SK-N-SH treated with all-trans-retinoic acid at 6 μM for 48 hours (cell line): Measurements from ENCODE around the gene PAK2.

Experiments used
- ATAC-seq: fragments of 200-7000 bp; cut with Tn5 transposase; 3 replicates; pipeline ENCODE4 v1.9.1; 2020; ENCODE audit warnings: mild to moderate bottlenecking, moderate library complexity
- ARNTL ChIP-seq: fragments of 450-650 bp; formaldehyde crosslinking; IDR thresholded peaks from 2 replicates; pipeline ENCODE4 v1.5.0; 2020; ENCODE audit warnings: low read depth, mild to moderate bottlenecking, moderate library complexity, borderline replicate concordance
- BACH2 ChIP-seq: fragments of 250-450 bp; sonication (Bioruptor Pico); IDR thresholded peaks from 2 replicates; pipeline ENCODE4 v1.9.0; 2021; ENCODE audit warnings: mild to moderate bottlenecking, borderline replicate concordance
- CSDC2 ChIP-seq: fragments of 250-450 bp; sonication (Bioruptor Pico); IDR thresholded peaks from 2 replicates; pipeline ENCODE4 v1.5.0; 2020; ENCODE audit warnings: mild to moderate bottlenecking, moderate library complexity
- ESRRG ChIP-seq: fragments of 250-450 bp; sonication (Bioruptor Pico); IDR thresholded peaks from 2 replicates; pipeline ENCODE4 v1.6.1; 2021; ENCODE audit warnings: mild to moderate bottlenecking
- GLIS3 ChIP-seq: fragments of 250-450 bp; sonication (Bioruptor Pico); IDR thresholded peaks from 2 replicates; pipeline ENCODE4 v1.5.0; 2020; ENCODE audit warnings: mild to moderate bottlenecking, moderate library complexity
- OSR1 ChIP-seq: fragments of 250-450 bp; sonication (Bioruptor Pico); IDR thresholded peaks from 2 replicates; pipeline ENCODE4 v1.8.0; 2022; ENCODE audit warnings: moderate library complexity, mild to moderate bottlenecking, inconsistent platforms
- PPARA ChIP-seq: fragments of 250-450 bp; sonication (Bioruptor Pico); IDR thresholded peaks from 2 replicates; pipeline ENCODE4 v1.5.0; 2020; ENCODE audit warnings: mild to moderate bottlenecking, borderline replicate concordance
- RARB ChIP-seq: fragments of 250-450 bp; sonication (Bioruptor Pico); IDR thresholded peaks from 2 replicates; pipeline ENCODE4 v1.8.0; 2021; ENCODE audit warnings: mild to moderate bottlenecking, moderate library complexity
- SNAI2 ChIP-seq: fragments of 250-450 bp; sonication (Bioruptor Pico); IDR thresholded peaks from 2 replicates; pipeline ENCODE4 v1.5.0; 2020; ENCODE audit warnings: mild to moderate bottlenecking, moderate library complexity
- TCF4 ChIP-seq: fragments of 250-450 bp; sonication (Bioruptor Pico); IDR thresholded peaks from 2 replicates; pipeline ENCODE4 v1.8.0; 2021; ENCODE audit warnings: mild to moderate bottlenecking, moderate library complexity, borderline replicate concordance
- TOX ChIP-seq: fragments of 250-450 bp; sonication (Bioruptor Pico); IDR thresholded peaks from 2 replicates; pipeline ENCODE4 v1.8.0; 2021; ENCODE audit warnings: mild to moderate bottlenecking, moderate library complexity, borderline replicate concordance
- ZC3H10 ChIP-seq: fragments of 250-450 bp; sonication (Bioruptor Pico); IDR thresholded peaks from 2 replicates; pipeline ENCODE4 v1.5.1; 2021; ENCODE audit warnings: mild to moderate bottlenecking, moderate library complexity
- ZFP3 ChIP-seq: fragments of 250-450 bp; sonication (Bioruptor Pico); IDR thresholded peaks from 2 replicates; pipeline ENCODE4 v1.5.0; 2020; ENCODE audit warnings: mild to moderate bottlenecking, moderate library complexity
- ZFP30 ChIP-seq: fragments of 450-650 bp; formaldehyde crosslinking; IDR thresholded peaks from 2 replicates; pipeline ENCODE4 v1.5.0; 2022; ENCODE audit warnings: mild to moderate bottlenecking, moderate library complexity
- ZNF70 ChIP-seq: fragments of 450-650 bp; formaldehyde crosslinking; IDR thresholded peaks from 2 replicates; pipeline ENCODE4 v1.5.0; 2020; ENCODE audit warnings: mild to moderate bottlenecking, moderate library complexity
- ZNF8 ChIP-seq: fragments of 450-650 bp; formaldehyde crosslinking; IDR thresholded peaks from 2 replicates; pipeline ENCODE4 v1.5.0; 2020; ENCODE audit warnings: mild to moderate bottlenecking, moderate library complexity
- TF ChIP-seq, protein P1 (sequence below): fragments of 250-450 bp; sonication (Bioruptor Pico); IDR thresholded peaks from 2 replicates; pipeline ENCODE4 v1.5.1; 2021; ENCODE audit warnings: mild to moderate bottlenecking, moderate library complexity
- TF ChIP-seq, protein P2 (sequence below): fragments of 250-450 bp; sonication (Bioruptor Pico); IDR thresholded peaks from 2 replicates; pipeline ENCODE4 v1.8.0; 2021; ENCODE audit warnings: low read depth, mild to moderate bottlenecking, moderate library complexity, borderline replicate concordance
- TF ChIP-seq, protein P3 (sequence below): fragments of 250-450 bp; sonication (Bioruptor Pico); IDR thresholded peaks from 2 replicates; pipeline ENCODE4 v1.5.0; 2020; ENCODE audit warnings: mild to moderate bottlenecking, moderate library complexity
- TF ChIP-seq, protein P4 (sequence below): fragments of 250-450 bp; sonication (Bioruptor Pico); IDR thresholded peaks from 2 replicates; pipeline ENCODE4 v1.5.1; 2020; ENCODE audit warnings: low read depth, mild to moderate bottlenecking, moderate library complexity
- TF ChIP-seq, protein P5 (sequence below): fragments of 250-450 bp; sonication (Bioruptor Pico); IDR thresholded peaks from 2 replicates; pipeline ENCODE4 v1.8.0; 2020; ENCODE audit warnings: mild to moderate bottlenecking, moderate library complexity, borderline replicate concordance

The PAK2 gene

DNA sequence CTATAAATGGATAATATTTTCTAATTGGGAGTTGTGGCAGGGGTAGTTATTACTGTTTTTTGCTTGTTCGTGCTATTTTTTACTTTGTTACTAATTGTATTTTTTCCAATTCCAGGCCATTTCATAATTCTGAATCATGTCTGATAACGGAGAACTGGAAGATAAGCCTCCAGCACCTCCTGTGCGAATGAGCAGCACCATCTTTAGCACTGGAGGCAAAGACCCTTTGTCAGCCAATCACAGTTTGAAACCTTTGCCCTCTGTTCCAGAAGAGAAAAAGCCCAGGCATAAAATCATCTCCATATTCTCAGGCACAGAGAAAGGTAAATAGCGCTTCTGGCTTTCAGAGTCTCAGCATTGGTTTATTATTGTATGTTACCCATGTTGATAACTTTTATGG lies 42.9 kb downstream of the PAK2 start:
- no peak for ATAC-seq
- TF ChIP-seq, protein P1, sequence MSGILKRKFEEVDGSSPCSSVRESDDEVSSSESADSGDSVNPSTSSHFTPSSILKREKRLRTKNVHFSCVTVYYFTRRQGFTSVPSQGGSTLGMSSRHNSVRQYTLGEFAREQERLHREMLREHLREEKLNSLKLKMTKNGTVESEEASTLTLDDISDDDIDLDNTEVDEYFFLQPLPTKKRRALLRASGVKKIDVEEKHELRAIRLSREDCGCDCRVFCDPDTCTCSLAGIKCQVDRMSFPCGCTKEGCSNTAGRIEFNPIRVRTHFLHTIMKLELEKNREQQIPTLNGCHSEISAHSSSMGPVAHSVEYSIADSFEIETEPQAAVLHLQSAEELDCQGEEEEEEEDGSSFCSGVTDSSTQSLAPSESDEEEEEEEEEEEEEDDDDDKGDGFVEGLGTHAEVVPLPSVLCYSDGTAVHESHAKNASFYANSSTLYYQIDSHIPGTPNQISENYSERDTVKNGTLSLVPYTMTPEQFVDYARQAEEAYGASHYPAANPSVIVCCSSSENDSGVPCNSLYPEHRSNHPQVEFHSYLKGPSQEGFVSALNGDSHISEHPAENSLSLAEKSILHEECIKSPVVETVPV (CRISPR knock-in tag), result no peak
- TF ChIP-seq ZNF70 (CRISPR knock-in tag), result no peak
- TF ChIP-seq CSDC2 (CRISPR knock-in tag), result no peak
- TF ChIP-seq, protein P2, sequence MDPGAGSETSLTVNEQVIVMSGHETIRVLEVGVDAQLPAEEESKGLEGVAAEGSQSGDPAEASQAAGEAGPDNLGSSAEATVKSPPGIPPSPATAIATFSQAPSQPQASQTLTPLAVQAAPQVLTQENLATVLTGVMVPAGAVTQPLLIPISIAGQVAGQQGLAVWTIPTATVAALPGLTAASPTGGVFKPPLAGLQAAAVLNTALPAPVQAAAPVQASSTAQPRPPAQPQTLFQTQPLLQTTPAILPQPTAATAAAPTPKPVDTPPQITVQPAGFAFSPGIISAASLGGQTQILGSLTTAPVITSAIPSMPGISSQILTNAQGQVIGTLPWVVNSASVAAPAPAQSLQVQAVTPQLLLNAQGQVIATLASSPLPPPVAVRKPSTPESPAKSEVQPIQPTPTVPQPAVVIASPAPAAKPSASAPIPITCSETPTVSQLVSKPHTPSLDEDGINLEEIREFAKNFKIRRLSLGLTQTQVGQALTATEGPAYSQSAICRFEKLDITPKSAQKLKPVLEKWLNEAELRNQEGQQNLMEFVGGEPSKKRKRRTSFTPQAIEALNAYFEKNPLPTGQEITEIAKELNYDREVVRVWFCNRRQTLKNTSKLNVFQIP, result no peak
- no peak for TF ChIP-seq PPARA
- TF ChIP-seq TOX (CRISPR knock-in tag), result no peak
- no peak for TF ChIP-seq TCF4 (CRISPR knock-in tag)

DNA sequence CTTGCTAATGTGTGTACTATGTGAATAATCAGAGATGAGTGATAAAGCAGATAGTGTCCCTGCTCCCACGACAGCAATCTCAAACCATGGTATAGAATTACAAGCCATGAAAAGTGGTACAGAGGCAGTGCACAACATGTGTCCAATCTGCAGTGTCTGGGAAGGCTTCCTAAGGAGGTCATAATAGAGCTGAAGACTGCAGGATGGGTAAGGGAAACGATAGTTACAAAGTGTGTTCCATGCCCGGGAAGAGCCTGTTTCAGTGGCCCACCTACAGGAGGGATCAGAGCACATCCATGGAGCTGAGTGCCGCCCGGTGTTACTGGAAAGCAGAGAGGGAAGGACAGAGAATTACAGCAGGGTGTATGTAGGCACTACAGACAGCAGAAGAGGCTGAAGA lies 48.9 kb downstream of the PAK2 start:
- peak; percentile 42 for ATAC-seq
- TF ChIP-seq, protein P3, sequence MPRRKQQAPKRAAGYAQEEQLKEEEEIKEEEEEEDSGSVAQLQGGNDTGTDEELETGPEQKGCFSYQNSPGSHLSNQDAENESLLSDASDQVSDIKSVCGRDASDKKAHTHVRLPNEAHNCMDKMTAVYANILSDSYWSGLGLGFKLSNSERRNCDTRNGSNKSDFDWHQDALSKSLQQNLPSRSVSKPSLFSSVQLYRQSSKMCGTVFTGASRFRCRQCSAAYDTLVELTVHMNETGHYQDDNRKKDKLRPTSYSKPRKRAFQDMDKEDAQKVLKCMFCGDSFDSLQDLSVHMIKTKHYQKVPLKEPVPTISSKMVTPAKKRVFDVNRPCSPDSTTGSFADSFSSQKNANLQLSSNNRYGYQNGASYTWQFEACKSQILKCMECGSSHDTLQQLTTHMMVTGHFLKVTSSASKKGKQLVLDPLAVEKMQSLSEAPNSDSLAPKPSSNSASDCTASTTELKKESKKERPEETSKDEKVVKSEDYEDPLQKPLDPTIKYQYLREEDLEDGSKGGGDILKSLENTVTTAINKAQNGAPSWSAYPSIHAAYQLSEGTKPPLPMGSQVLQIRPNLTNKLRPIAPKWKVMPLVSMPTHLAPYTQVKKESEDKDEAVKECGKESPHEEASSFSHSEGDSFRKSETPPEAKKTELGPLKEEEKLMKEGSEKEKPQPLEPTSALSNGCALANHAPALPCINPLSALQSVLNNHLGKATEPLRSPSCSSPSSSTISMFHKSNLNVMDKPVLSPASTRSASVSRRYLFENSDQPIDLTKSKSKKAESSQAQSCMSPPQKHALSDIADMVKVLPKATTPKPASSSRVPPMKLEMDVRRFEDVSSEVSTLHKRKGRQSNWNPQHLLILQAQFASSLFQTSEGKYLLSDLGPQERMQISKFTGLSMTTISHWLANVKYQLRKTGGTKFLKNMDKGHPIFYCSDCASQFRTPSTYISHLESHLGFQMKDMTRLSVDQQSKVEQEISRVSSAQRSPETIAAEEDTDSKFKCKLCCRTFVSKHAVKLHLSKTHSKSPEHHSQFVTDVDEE, result no peak
- TF ChIP-seq OSR1 (CRISPR knock-in tag) (no peak), ZFP3 (CRISPR knock-in tag) (no peak), BACH2 (no peak), ESRRG (CRISPR knock-in tag) (no peak), ZNF8 (no peak), GLIS3 (CRISPR knock-in tag) (no peak), ARNTL (CRISPR knock-in tag) (no peak), RARB (CRISPR knock-in tag) (no peak), SNAI2 (CRISPR knock-in tag) (no peak), ZC3H10 (no peak), TCF4 (CRISPR knock-in tag) (no peak), ZFP30 (no peak), PPARA (no peak)
- TF ChIP-seq, protein P1 (CRISPR knock-in tag), result no peak
- TF ChIP-seq, protein P4, sequence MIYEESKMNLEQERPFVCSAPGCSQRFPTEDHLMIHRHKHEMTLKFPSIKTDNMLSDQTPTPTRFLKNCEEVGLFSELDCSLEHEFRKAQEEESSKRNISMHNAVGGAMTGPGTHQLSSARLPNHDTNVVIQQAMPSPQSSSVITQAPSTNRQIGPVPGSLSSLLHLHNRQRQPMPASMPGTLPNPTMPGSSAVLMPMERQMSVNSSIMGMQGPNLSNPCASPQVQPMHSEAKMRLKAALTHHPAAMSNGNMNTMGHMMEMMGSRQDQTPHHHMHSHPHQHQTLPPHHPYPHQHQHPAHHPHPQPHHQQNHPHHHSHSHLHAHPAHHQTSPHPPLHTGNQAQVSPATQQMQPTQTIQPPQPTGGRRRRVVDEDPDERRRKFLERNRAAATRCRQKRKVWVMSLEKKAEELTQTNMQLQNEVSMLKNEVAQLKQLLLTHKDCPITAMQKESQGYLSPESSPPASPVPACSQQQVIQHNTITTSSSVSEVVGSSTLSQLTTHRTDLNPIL, result no peak
- TF ChIP-seq, protein P2, result no peak
- TF ChIP-seq, protein P5, sequence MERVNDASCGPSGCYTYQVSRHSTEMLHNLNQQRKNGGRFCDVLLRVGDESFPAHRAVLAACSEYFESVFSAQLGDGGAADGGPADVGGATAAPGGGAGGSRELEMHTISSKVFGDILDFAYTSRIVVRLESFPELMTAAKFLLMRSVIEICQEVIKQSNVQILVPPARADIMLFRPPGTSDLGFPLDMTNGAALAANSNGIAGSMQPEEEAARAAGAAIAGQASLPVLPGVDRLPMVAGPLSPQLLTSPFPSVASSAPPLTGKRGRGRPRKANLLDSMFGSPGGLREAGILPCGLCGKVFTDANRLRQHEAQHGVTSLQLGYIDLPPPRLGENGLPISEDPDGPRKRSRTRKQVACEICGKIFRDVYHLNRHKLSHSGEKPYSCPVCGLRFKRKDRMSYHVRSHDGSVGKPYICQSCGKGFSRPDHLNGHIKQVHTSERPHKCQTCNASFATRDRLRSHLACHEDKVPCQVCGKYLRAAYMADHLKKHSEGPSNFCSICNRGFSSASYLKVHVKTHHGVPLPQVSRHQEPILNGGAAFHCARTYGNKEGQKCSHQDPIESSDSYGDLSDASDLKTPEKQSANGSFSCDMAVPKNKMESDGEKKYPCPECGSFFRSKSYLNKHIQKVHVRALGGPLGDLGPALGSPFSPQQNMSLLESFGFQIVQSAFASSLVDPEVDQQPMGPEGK (CRISPR knock-in tag), result no peak
